HG03064 (cell line): ENCODE results near the gene WIPF3.
"Not testable (repeated sequence)": the region's sequence is repeated elsewhere in the genome, so short reads cannot be mapped to it uniquely, and the experiment has no call there.

Source experiments
- ATAC-seq: cut with Tn5 transposase; IDR thresholded peaks from one replicate; pipeline ENCODE4 v1.9.1; 2021; ENCODE audit warnings: low read depth; ENCODE audit not compliant: unreplicated experiment

Gene WIPF3

GRCh38 chr7:29946428-29947186 lies 140.3 kb downstream of the WIPF3 start:
- no peak for ATAC-seq

- no peak for ATAC-seq
Observed at GRCh38 chr7:29948587-29948986, 142.3 kb downstream of the WIPF3 start.

- no peak for ATAC-seq
Observed at GRCh38 chr7:29950480-29950879, 144.2 kb downstream of the WIPF3 start.

- ATAC-seq, result no peak
Observed at GRCh38 chr7:29951206-29951605, 144.9 kb downstream of the WIPF3 start.

- no peak for ATAC-seq
Observed at GRCh38 chr7:29953726-29954347, 147.5 kb downstream of the WIPF3 start.

GRCh38 chr7:29955075-29955792 lies 148.9 kb downstream of the WIPF3 start:
- no peak for ATAC-seq

- peak; percentile 78 for ATAC-seq
Observed at GRCh38 chr7:29955799-29956486, 149.6 kb downstream of the WIPF3 start.

GRCh38 chr7:29956487-29956836 lies 150.2 kb downstream of the WIPF3 start:
- no peak for ATAC-seq

GRCh38 chr7:29957521-29958310 lies 151.4 kb downstream of the WIPF3 start:
- no peak for ATAC-seq

- no peak for ATAC-seq
Observed at GRCh38 chr7:29958667-29959358, 152.5 kb downstream of the WIPF3 start.

GRCh38 chr7:29961611-29962010 lies 155.3 kb downstream of the WIPF3 start:
- not testable (repeated sequence) for ATAC-seq

GRCh38 chr7:29962035-29962434 lies 155.7 kb downstream of the WIPF3 start:
- ATAC-seq, result no peak

GRCh38 chr7:29965030-29965429 lies 158.7 kb downstream of the WIPF3 start:
- no peak for ATAC-seq
